Measurements from ENCODE around the gene MGLL.

The MGLL gene

GRCh38 chr3:127774647-127775046 is 47.7 kb downstream of the MGLL start:
- no peaks in the 10 kb centered on the region; the same call in 1 of the 2 replicates for H3K4me1 ChIP-seq (ENCODE audit: insufficient read depth, low read length)
- H3K36me3 ChIP-seq (ENCODE audit: insufficient read depth, low read length) = no peaks in the 10 kb centered on the region
- H3K9ac ChIP-seq (ENCODE audit: low read depth, low read length) = no peak overlapping the region
- peaks cover 4% of the 10 kb centered on the region; the same call in 1 of the 2 replicates for H3K9me3 ChIP-seq (ENCODE audit: control insufficient read depth, insufficient read depth, low read length)

- no peaks in the 10 kb centered on the region for H3K36me3 ChIP-seq (ENCODE audit: insufficient read depth, low read length)
- H3K9ac ChIP-seq (ENCODE audit: low read depth, low read length) = no peak overlapping the region
- H3K9me3 ChIP-seq (ENCODE audit: control insufficient read depth, insufficient read depth, low read length) = peaks cover 4% of the 10 kb centered on the region; the same call in 1 of the 2 replicates
- H3K4me1 ChIP-seq (ENCODE audit: insufficient read depth, low read length) = no peaks in the 10 kb centered on the region; the same call in 1 of the 2 replicates
These were observed 48.4 kb downstream of the MGLL start for GRCh38 chr3:127773752-127774395.

DNA sequence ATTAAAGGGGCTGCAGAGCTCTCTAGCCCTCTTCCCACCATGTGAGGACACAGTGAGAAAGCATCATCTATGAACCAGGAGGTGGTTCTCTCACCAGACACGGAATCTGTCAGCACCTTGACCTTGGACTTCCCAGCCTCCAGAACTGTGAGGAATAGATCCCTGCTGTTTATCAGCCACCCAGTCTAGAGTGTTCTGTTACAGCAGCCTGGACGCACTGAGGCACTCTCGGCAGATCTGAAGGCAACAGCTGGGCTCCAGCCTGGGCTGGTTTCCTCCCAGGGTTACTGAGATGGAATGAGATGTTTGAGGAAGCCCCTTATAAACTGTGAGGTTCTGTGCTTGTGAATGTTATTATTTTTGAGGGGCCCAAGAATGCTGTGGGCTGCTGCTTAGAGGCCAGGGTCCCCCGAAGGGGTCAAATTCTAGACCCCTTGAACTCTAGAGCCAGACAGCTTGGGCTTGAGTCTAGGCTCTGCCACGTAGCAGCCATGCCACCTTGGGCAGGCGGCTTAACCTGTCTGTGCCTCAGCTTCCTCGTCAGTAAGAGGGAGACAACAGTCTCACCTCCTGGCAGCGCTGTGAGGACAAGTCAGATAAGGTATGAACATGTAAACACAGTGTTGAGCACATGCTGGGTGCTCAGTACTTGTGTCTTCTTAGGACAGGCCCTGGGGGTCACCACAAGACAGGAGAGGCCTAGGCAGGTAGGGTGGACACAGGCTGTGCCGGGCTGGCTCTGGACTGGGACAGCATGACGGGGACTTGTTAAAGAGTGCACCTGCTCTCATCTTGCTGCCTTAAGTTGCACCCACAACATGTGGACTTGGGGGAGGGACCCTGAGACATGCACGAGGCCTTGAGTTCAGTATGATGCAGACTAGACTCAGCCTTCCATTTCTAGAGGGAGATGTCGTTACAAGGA is 49.2 kb downstream of the MGLL start:
- Histone ChIP-seq H3K9me3 (ENCODE audit: control insufficient read depth, insufficient read depth, low read length) (peaks cover 4% of the 10 kb centered on the region; the same call in 1 of the 2 replicates), H3K4me1 (ENCODE audit: insufficient read depth, low read length) (no peaks in the 10 kb centered on the region; the same call in 1 of the 2 replicates), H3K9ac (ENCODE audit: low read depth, low read length) (no peak overlapping the region), H3K36me3 (ENCODE audit: insufficient read depth, low read length) (no peaks in the 10 kb centered on the region)

- Histone ChIP-seq H3K9ac (ENCODE audit: low read depth, low read length) (no peak overlapping the region), H3K4me1 (ENCODE audit: insufficient read depth, low read length) (no peaks in the 10 kb centered on the region; the same call in 1 of the 2 replicates), H3K9me3 (ENCODE audit: control insufficient read depth, insufficient read depth, low read length) (peaks cover 1% of the 10 kb centered on the region; the same call in 1 of the 2 replicates), H3K36me3 (ENCODE audit: insufficient read depth, low read length) (no peaks in the 10 kb centered on the region)
These were observed 50.0 kb downstream of the MGLL start for GRCh38 chr3:127772273-127772672.

DNA sequence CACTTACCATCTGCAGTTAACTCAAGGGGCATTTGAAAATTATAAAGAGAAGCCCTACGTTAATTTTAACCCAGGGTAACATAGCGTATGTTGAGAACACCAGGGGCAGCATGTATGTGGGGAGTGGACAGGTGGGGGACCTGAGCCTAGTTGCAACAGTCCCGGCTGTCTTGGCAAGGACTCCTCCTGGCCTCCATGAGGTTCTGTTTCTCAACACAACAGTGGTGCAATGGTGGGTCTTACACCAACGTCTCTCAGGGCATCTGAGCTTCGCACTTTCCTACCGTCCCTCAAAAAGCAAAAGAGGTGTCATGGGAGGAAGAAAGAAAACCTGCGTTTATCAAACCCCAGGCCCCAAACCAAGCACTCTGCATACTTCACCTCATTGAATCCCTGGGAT is 50.6 kb downstream of the MGLL start:
- Histone ChIP-seq H3K9me3 (ENCODE audit: control insufficient read depth, insufficient read depth, low read length) (no peaks in the 10 kb centered on the region), H3K36me3 (ENCODE audit: insufficient read depth, low read length) (no peaks in the 10 kb centered on the region), H3K4me1 (ENCODE audit: insufficient read depth, low read length) (no peaks in the 10 kb centered on the region; the same call in 1 of the 2 replicates), H3K9ac (ENCODE audit: low read depth, low read length) (no peak overlapping the region)

DNA sequence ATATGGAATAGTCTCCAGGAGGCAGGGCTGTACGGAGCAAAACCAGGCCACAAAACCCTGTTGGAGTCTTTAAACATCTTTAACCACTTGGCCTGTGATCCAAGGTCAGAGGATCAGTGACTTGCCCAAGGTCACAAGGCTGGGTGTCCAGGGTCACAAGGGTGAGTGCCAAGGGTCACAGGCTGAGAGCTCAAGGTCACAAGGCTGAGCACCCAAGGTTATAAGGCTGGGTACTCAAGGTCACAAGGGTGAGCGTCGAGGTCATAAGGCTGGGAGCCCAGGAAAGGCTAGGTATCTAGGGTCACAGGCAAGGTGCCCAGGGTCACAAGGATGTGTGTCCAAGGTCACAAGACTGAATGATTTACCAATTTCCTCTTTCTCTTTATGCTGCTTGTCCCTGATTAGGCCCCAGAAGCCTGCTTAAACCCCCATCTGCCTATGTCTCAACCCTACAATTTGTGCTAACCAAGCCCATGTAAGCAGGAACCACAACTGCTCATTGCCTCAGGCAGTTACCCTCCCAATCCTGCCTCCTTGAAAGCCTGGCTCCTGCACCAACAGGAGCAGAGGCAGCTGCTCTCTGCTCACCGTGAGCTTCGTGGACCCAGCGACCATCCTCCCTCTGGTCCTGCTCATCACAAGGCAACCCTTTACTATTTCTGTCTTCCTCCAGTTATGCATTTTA is 51.5 kb downstream of the MGLL start:
- Histone ChIP-seq H3K9me3 (ENCODE audit: control insufficient read depth, insufficient read depth, low read length) (no peaks in the 10 kb centered on the region), H3K4me1 (ENCODE audit: insufficient read depth, low read length) (no peaks in the 10 kb centered on the region; the same call in 1 of the 2 replicates), H3K36me3 (ENCODE audit: insufficient read depth, low read length) (no peaks in the 10 kb centered on the region), H3K9ac (ENCODE audit: low read depth, low read length) (no peak overlapping the region)

DNA sequence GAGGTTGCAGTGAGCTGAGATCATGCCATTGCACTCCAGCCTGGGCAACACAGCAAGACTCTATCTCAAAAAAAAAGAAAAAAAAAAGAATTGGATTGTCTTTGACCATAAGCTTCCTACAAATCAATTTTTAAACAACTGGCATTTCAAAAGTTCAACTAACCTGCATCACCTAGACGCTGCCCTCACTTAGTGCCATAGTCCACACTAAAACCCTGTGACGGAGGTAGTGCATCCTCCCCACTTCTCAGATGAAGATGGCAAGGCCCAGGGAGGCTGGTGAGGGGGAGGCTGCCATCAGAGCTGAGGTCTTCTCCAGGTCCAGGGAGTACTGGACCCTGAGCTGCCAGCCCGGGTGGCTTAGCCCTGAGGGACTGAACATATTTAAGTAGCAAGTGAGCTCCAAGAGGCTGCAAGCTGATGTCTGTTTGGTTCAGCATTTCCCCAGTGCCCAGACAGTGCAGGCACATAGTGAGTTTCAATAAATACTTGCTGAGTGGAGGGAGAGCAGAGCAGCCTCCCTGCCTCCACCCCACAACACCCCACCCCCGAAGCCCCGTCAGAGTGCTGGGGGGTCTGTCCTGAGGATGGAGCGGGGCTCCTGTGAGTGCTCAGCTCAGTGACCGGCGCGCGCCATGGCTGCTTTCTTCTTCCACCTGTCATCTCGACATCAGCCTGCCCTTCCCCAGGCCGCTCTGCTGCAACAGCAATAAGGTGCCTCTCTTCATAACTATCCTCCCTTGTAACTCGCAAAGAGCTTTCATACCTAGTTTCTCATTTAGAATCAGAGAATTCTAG is 52.8 kb downstream of the MGLL start:
- no peaks in the 10 kb centered on the region; the same call in 1 of the 2 replicates for H3K4me1 ChIP-seq (ENCODE audit: insufficient read depth, low read length)

DNA sequence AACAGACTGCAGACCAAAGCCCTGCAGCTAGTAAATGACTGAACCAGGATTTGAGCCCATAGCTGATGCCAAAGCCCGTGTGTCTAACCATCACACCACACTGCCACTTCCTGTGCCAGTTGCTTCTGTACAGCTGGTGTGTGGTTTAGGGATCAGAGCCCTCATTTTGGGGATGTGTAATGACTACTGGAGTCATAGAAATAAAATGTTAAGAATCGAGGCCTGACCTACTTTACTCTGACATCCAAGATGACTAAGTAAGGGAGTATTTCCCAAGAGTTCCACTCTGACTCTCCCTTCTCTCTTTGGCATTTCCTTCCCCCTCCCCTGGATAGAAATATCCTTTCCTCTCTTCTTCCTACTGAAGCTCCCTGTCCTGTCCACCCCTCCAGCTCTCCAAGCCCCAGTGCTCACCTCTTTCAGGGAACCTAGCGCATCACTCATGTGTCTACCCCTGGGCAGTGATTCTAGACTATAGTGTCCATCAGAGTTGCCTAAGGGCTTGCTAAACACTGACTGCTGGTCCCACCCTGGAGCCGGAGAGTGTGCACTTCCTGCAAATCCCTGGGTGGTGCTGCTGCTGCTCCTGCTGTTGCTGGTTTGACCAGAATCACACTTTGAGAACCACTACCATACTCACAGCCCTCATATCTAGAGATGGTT is 53.8 kb downstream of the MGLL start:
- H3K9ac ChIP-seq (ENCODE audit: low read depth, low read length) = no peak overlapping the region
- H3K36me3 ChIP-seq (ENCODE audit: insufficient read depth, low read length) = no peaks in the 10 kb centered on the region
- H3K9me3 ChIP-seq (ENCODE audit: control insufficient read depth, insufficient read depth, low read length) = no peaks in the 10 kb centered on the region
- H3K4me1 ChIP-seq (ENCODE audit: insufficient read depth, low read length) = no peaks in the 10 kb centered on the region; the same call in 1 of the 2 replicates

More for the DNA sequence above, 52.8 kb downstream of the MGLL start:
- Histone ChIP-seq H3K9me3 (ENCODE audit: control insufficient read depth, insufficient read depth, low read length) (no peaks in the 10 kb centered on the region), H3K9ac (ENCODE audit: low read depth, low read length) (no peak overlapping the region), H3K36me3 (ENCODE audit: insufficient read depth, low read length) (no peaks in the 10 kb centered on the region)

DNA sequence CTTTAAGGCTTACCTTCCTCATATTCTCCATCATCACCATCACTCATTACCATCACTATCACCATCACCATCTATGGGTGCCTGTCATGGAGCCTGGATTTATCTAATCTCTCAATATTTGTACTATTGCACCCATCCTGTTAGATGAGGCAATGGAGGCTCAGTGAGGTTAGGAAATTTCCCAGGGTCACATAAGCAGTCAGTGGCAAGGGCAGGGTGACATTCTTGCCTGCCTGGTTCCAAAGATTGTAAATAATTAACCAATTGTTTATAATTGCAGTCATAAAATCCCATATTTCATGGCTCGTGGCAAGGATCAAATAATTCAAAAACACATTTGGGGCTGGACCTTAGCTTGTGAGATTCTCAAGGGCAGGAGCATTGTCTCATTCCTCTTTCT is 55.2 kb downstream of the MGLL start:
- Histone ChIP-seq H3K36me3 (ENCODE audit: insufficient read depth, low read length) (no peaks in the 10 kb centered on the region), H3K4me1 (ENCODE audit: insufficient read depth, low read length) (no peaks in the 10 kb centered on the region; the same call in 1 of the 2 replicates), H3K9me3 (ENCODE audit: control insufficient read depth, insufficient read depth, low read length) (no peaks in the 10 kb centered on the region), H3K9ac (ENCODE audit: low read depth, low read length) (no peak overlapping the region)

DNA sequence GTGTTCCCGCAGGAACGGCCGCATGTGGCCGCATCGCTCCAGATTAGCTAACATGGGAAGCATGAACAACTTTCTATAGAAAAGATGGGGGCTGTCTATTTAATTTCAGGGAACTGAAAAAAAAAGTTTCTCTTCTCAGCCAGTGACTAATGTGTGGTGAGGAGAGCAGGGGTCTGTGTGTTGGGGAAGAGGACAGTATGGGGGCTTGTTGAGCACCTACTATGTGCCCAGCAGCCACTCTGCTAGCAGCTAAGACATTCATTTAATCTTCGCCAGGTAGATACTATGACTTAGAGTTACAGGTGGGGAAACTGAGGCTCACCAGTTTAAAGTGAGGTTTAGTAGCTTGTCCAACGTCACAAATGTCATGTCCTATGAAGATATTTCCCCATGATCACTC is 56.6 kb downstream of the MGLL start:
- H3K4me1 ChIP-seq (ENCODE audit: insufficient read depth, low read length) = no peaks in the 10 kb centered on the region; the same call in 1 of the 2 replicates
- no peaks in the 10 kb centered on the region for H3K36me3 ChIP-seq (ENCODE audit: insufficient read depth, low read length)
- no peak overlapping the region for H3K9ac ChIP-seq (ENCODE audit: low read depth, low read length)
- H3K9me3 ChIP-seq (ENCODE audit: control insufficient read depth, insufficient read depth, low read length) = no peaks in the 10 kb centered on the region

DNA sequence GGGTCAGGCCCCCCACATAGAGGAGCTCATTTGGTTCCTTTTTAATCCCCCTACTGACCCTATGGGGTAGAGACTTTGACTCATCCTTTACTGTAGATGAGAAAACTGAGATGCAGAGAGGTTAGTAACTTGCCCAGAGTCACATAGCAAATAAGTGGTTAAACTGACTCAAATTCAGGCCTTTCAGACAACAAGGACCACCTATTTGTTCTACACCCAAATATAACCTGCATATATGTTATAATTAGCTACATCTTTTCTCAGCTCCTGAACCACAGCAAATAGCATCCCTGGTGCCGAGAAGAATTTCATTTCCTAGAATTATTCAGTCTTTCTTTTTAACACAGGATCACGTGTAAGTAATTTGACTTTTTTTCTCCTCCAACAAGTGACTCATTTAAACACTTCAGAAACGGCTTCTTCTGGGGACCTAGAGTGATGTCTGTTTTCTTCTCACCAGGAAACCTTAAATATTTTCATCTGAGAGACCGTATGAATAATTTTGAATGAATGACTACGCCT is 57.4 kb downstream of the MGLL start:
- no peak overlapping the region for H3K9ac ChIP-seq (ENCODE audit: low read depth, low read length)
- H3K9me3 ChIP-seq (ENCODE audit: control insufficient read depth, insufficient read depth, low read length) = no peaks in the 10 kb centered on the region
- H3K36me3 ChIP-seq (ENCODE audit: insufficient read depth, low read length) = no peaks in the 10 kb centered on the region
- no peaks in the 10 kb centered on the region; the same call in 1 of the 2 replicates for H3K4me1 ChIP-seq (ENCODE audit: insufficient read depth, low read length)

DNA sequence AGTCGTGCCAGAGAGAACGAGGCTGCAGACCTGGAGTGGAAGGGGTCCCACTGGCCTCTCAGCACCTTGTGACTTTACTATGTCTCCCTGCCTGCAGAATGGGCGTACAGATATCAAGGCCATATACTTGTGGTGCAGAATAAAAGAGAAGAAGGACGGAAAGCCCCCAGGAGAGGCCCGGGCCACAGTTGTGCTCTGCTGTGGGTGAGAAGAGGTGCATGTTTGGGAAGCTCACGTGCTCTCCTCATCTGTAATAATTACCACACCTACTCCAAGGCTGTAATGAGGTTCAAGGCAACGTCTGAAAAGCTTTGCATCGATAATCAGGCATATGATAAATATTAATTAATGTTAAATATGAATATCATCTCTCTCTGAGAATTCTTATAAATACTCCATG is 58.0 kb downstream of the MGLL start:
- Histone ChIP-seq H3K4me1 (ENCODE audit: insufficient read depth, low read length) (no peaks in the 10 kb centered on the region; the same call in 1 of the 2 replicates), H3K9ac (ENCODE audit: low read depth, low read length) (no peak overlapping the region), H3K36me3 (ENCODE audit: insufficient read depth, low read length) (no peaks in the 10 kb centered on the region)

DNA sequence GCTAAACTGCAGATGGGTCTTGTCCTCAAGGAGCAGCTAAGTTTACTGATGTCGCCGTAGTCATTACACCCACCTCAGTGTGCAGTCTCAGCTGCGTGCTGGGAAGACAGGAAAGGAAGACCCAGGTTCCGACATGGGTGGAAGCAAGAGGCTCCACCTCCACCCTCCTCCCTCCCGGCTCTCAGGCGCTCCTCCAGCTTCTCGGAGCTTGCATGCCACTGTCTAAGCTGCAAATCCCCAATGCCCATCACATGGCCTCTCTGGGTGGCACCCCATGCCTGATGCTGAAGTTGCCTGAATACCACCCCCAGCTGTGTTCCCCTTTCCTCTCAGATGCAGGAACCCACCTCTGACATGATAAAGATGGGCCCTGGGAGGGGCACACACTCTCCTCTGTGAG is 58.5 kb downstream of the MGLL start:
- Histone ChIP-seq H3K9me3 (ENCODE audit: control insufficient read depth, insufficient read depth, low read length) (no peaks in the 10 kb centered on the region), H3K9ac (ENCODE audit: low read depth, low read length) (no peak overlapping the region), H3K36me3 (ENCODE audit: insufficient read depth, low read length) (no peaks in the 10 kb centered on the region), H3K4me1 (ENCODE audit: insufficient read depth, low read length) (no peaks in the 10 kb centered on the region; the same call in 1 of the 2 replicates)

More for the DNA sequence above, 58.0 kb downstream of the MGLL start:
- no peaks in the 10 kb centered on the region for H3K9me3 ChIP-seq (ENCODE audit: control insufficient read depth, insufficient read depth, low read length)

Measured in ES-I3 (cell line).